Small intestine (tissue), 7 donors: Measurements from ENCODE around the gene CLEC2L. TPM values are rescaled to one million over a fixed set of nuclear protein-coding genes. Genes with fewer than 3 reads are reported as not detected.

Experiments used
- DNase-seq, 2 donors: peaks; one replicate each; pipeline versions ENCODE4 v3.0.0 to v3.0.0-alpha.2; 2013
- FAIRE-seq: peaks from 2 replicates; lab custom pipeline; 2012; peaks lifted over from hg19 to GRCh38; lab: Jason Lieb, UNC
- H3K27ac ChIP-seq, 3 donors: one replicate each; pipeline ENCODE4 v1.5.1; 2013; ENCODE audit warnings: low read length in 2 of 3, mild to moderate bottlenecking in 2 of 3, control low read depth in 1 of 3, inconsistent platforms in 1 of 3, low read depth in 1 of 3, moderate library complexity in 1 of 3
- H3K27me3 ChIP-seq, 3 donors: one replicate each; pipeline ENCODE4 v1.6.1; 2013; ENCODE audit warnings: low read length in 3 of 3, inconsistent platforms in 1 of 3; ENCODE audit not compliant: control insufficient read depth in 3 of 3, insufficient read depth in 3 of 3
- H3K36me3 ChIP-seq, 3 donors: one replicate each; pipeline ENCODE4 v1.6.1; 2013; ENCODE audit warnings: low read length in 3 of 3, inconsistent platforms in 1 of 3, low read depth in 1 of 3, mild to moderate bottlenecking in 1 of 3, moderate library complexity in 1 of 3; ENCODE audit not compliant: control insufficient read depth in 3 of 3, insufficient read depth in 2 of 3
- H3K4me1 ChIP-seq, 3 donors: one replicate each; pipeline ENCODE4 v1.6.1; 2013; ENCODE audit warnings: low read length in 2 of 3, inconsistent platforms in 1 of 3, low read depth in 1 of 3, mild to moderate bottlenecking in 1 of 3, moderate library complexity in 1 of 3; ENCODE audit not compliant: control insufficient read depth in 3 of 3, insufficient read depth in 2 of 3
- H3K4me3 ChIP-seq, 3 donors: one replicate each; pipeline ENCODE4 v1.5.1; 2013; ENCODE audit warnings: low read length in 3 of 3, control low read depth in 1 of 3, inconsistent platforms in 1 of 3, low read depth in 1 of 3, mild to moderate bottlenecking in 1 of 3, moderate library complexity in 1 of 3
- H3K9me3 ChIP-seq, 2 donors: one replicate each; pipeline ENCODE4 v1.6.1; 2013; ENCODE audit warnings: low read depth in 1 of 2, low read length in 1 of 2; ENCODE audit not compliant: control insufficient read depth in 2 of 2, insufficient read depth in 1 of 2
- WGBS, 3 donors: extraction: QIAGEN DNeasy Blood & Tissue Kit; methylation state at CpG; one replicate each; pipeline ENCODE4 v1.1.7; 2013; 5-methylcytosine and 5-hydroxymethylcytosine counted together
- polyA plus RNA-seq, 4 donors: library from polyadenylated mRNA; stranded (reverse) in 3 of 4; unstranded in 1 of 4; fragments of 200-250 nt in 3 of 4; fragments of 120-200 nt in 1 of 4; gene quantifications; one replicate each; pipeline versions ENCODE4 v1.2.1 to v1.2.3, GENCODE V29; 2013
- donor health status: healthy with polysubstance abuse.
- donor health status: control.
- donor health status: control.
- donor health status: Bipolar disorder and iron deficiency.
- donor health status: healthy.

The CLEC2L gene
- polyA plus RNA-seq, 4 donors, result 0.22 to 1.4 TPM; not detected in 2

- 64 to 90% (median 84%) methylated on average over 8 of the region's 8 CpGs for whole genome bisulfite sequencing, 3 donors
- Histone ChIP-seq H3K4me3 (no peak overlapping the region), H3K27me3 (peaks cover 0 to 2% (median 0%) of the 10 kb centered on the region in 3 donors), H3K4me1 (peaks cover 0 to 1% (median 0%) of the 10 kb centered on the region in 3 donors), H3K36me3 (no peaks in the 10 kb centered on the region), H3K9me3 (no peaks in the 10 kb centered on the region), H3K27ac (no peak overlapping the region)
- FAIRE-seq (no peak), DNase-seq (no peak)
Observed at GRCh38 chr7:139538881-139539635, 15.6 kb downstream of the CLEC2L start.

DNA sequence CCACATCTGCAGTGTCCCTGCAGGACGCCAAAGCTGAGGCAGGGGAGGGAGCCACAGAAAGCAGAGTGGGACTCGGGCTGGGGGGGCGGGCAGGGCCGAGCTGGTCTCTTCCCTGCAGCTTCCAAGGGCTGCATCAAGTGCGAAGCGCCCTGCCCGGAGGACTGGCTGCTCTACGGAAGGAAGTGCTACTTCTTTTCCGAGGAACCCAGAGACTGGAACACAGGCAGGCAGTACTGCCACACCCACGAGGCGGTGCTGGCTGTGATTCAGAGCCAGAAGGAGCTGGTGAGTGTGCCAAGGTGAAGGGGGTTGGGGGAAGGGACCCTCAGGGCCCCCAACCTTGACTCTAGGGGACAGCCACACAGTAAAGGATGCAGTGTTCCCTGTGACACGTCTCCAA is 16.7 kb downstream of the CLEC2L start:
- H3K9me3 ChIP-seq, result no peaks in the 10 kb centered on the region
- H3K27ac ChIP-seq, result no peak overlapping the region
- peaks cover 0 to 2% (median 0%) of the 10 kb centered on the region in 3 donors for H3K27me3 ChIP-seq
- peaks cover 0 to 1% (median 0%) of the 10 kb centered on the region in 3 donors for H3K4me1 ChIP-seq
- H3K4me3 ChIP-seq, result no peak overlapping the region
- DNase-seq (peak in 1 of 2 donors; percentile 12), FAIRE-seq (no peak)
- 24 to 49% (median 28%) methylated on average over 12 of the region's 12 CpGs for WGBS, 3 donors
- no peaks in the 10 kb centered on the region for H3K36me3 ChIP-seq

- Histone ChIP-seq H3K4me1 (peaks cover 0 to 1% (median 0%) of the 10 kb centered on the region in 3 donors), H3K27me3 (no peaks in the 10 kb centered on the region), H3K27ac (no peak overlapping the region), H3K4me3 (no peak overlapping the region), H3K9me3 (no peaks in the 10 kb centered on the region), H3K36me3 (no peaks in the 10 kb centered on the region)
- no peak for DNase-seq
- WGBS, 3 donors, result 76 to 78% (median 77%) methylated on average over 21 of the region's 21 CpGs
- FAIRE-seq, result no peak
Observed at GRCh38 chr7:139541600-139542307, 18.3 kb downstream of the CLEC2L start.

- FAIRE-seq (no peak), DNase-seq (no peak)
- no peaks in the 10 kb centered on the region for H3K36me3 ChIP-seq
- peaks cover 0 to 1% (median 0%) of the 10 kb centered on the region in 3 donors for H3K4me1 ChIP-seq
- no peak overlapping the region for H3K27ac ChIP-seq
- H3K4me3 ChIP-seq, result no peak overlapping the region
- no peaks in the 10 kb centered on the region for H3K27me3 ChIP-seq
- 88 to 92% (median 90%) methylated on average over 27 to 28 of the region's 28 CpGs for WGBS, 3 donors
- H3K9me3 ChIP-seq, result peaks cover 0 to 3% of the 10 kb centered on the region in 2 donors
Observed at GRCh38 chr7:139542308-139543151, 19.0 kb downstream of the CLEC2L start.

DNA sequence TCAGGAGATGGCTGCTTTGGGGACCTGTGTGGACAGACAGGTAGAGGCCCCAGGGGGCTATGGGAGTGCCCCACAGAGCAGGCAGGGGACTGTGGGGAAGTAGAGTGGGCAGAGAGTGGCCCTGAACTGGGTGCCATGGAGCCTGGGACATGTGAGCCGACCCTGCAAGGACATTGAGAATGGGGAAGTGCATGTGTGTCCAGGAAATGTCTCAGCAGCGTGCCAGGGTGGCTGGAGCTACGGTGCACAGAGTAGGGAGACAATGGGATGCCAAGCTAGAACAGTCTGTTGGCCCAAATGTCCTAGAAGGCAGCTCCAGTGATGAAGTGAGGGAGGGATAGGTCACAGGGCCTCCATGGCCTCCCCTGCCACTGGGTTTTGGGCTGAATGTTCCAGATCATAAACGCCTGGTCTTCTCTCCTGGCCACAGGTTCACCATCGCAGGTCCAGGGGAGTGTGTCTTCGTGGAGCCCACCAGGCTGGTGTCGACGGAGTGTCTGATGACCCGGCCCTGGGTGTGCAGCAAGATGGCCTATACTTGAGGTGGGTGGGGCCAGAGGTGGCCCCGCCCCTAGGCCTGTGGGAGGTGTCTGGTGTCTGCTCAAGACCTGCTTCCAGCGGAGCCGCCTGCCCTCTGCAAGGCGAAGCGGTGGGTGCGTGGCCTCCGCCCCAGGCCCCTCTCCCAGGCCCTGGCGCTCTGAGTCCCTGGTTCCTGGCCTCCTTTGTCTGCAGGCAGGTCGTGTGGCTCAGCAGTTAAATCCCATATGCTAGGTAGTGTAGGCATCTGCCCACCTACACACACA is 20.5 kb downstream of the CLEC2L start:
- FAIRE-seq, result no peak
- 81 to 88% (median 87%) methylated on average over 13 to 18 of the region's 18 CpGs for WGBS, 3 donors
- Histone ChIP-seq H3K27me3 (no peaks in the 10 kb centered on the region), H3K27ac (no peak overlapping the region), H3K36me3 (no peaks in the 10 kb centered on the region), H3K9me3 (peaks cover 0 to 3% of the 10 kb centered on the region in 2 donors), H3K4me1 (peaks cover 0 to 1% (median 0%) of the 10 kb centered on the region in 3 donors), H3K4me3 (no peak overlapping the region)
- no peak for DNase-seq

- DNase-seq, result no peak
- Histone ChIP-seq H3K27ac (no peak overlapping the region), H3K27me3 (no peaks in the 10 kb centered on the region), H3K4me3 (no peak overlapping the region), H3K4me1 (peaks cover 0 to 1% (median 0%) of the 10 kb centered on the region in 3 donors), H3K36me3 (no peaks in the 10 kb centered on the region), H3K9me3 (peaks cover 0 to 3% of the 10 kb centered on the region in 2 donors)
- no peak for FAIRE-seq
- 88 to 92% (median 89%) methylated on average over 9 to 11 of the region's 11 CpGs for WGBS, 3 donors
Observed at GRCh38 chr7:139544645-139545044, 21.2 kb downstream of the CLEC2L start.

- FAIRE-seq (no peak), DNase-seq (no peak)
- Histone ChIP-seq H3K4me3 (no peak overlapping the region), H3K27me3 (no peaks in the 10 kb centered on the region), H3K9me3 (peaks cover 0 to 3% of the 10 kb centered on the region in 2 donors), H3K27ac (no peak overlapping the region), H3K36me3 (no peaks in the 10 kb centered on the region), H3K4me1 (no peaks in the 10 kb centered on the region)
- WGBS, 3 donors, result 80 to 87% (median 85%) methylated on average over 5 of the region's 5 CpGs
Observed at GRCh38 chr7:139548302-139549028, 25.0 kb downstream of the CLEC2L start.
